ENCODE data around the gene MRPL45.

- TF ChIP-seq CTCF (IDR thresholded peaks at IDR 0.05), result no peak
- TF ChIP-seq POLR2A (IDR thresholded peaks at IDR 0.05), result no peak
- no peak for TF ChIP-seq POLR2AphosphoS5 (IDR thresholded peaks at IDR 0.05)
- TF ChIP-seq EP300 (IDR thresholded peaks at IDR 0.05), result no peak
Observed at GRCh38 chr17:38354466-38354865, 57.5 kb downstream of the MRPL45 start.

Data from sigmoid colon (tissue), 4 donors.